Inferior parietal cortex (tissue), 1 donor: ENCODE data around the gene CD63.

Experiments used
- DNase-seq: peaks from one replicate; pipeline ENCODE4 v3.0.0-alpha.2; 2016; ENCODE audit errors: extremely low spot score

CD63 gene

DNA sequence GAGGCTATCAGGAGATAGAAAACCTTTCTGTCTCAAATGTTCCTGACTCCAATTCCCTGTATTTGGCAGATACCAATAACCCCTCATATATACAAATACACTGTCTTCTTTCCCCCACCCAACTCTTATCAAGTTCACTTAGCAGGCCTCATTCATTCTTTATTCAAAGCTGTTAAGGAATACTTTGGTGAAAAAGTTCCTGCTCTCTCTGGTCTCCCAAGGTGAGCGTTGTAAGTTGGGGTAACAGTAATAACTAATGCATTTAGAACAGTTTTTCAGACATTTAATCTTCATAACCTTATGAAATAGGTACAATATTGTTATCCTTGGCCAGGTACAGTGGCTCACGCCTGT, 10.2 kb upstream of the CD63 start:
- DNase-seq = no peak

DNA sequence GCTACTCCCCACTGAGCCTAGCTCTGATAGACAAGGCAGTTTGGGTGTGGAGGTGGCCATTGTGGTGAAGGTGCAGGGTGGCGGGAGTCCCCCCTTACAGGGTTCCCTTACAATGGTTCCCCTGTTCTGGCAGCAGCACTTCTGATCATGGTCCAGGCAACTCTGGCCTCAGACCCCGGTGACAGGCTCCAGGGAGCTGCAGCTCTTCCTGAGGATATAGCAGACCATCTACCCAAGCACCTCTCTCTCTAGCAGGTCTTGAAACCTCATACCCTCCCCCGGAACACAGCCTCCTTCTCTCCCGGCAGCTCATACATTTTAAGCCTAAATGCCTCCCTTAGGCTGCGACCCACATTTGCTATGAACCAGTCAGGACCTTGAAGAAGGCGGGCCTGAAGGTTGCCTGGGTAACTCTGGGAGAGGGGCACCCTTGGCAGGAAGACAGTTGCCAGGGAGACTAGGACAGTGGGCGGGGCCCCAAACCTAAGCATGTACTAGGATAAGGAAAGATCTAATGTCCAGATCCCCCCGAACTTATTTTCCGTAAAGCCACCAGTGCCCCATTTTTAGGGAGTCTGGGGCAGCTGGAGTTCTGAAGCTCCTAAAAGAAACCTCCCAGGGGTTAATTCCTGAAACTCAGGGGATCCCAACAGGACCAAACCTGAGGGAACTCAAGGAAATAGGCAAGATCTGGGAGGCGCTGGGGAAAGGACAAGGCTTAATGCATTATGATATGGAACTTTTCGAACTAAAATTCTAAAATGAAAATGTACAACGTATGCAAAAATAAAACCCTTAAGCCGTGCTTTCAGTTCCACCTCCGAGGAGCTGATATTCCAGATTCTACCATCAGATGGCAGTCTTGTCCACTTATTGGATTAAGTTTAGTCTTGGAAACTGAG, 9.6 kb upstream of the CD63 start:
- peak; percentile 100 for DNase-seq

DNA sequence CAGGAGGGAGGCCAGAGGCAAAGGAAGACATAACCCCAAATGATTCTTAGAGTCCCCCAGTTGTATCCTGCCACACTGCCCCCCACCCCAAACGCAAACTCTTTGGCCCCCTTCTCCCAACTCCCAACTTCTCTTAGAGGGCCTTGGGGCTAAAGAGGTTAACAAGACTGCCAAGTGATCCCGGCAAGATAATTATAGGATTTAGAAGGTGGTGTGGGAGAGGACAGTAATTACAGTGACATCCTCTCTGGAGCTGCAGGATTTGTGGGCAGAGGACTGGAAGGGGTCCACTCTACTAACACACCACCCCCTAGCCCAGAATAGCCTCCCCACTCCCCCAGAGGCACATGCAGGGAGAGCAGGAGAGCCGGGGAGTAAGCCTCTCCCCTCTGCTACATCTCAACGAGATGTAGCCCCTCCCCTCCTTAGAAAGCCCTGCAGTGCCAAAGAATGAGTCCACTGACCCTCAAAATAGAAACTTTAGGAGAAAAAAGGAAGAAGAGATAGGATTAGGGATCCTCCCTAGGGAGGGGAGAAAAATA, 8.8 kb upstream of the CD63 start:
- DNase-seq = no peak

DNA sequence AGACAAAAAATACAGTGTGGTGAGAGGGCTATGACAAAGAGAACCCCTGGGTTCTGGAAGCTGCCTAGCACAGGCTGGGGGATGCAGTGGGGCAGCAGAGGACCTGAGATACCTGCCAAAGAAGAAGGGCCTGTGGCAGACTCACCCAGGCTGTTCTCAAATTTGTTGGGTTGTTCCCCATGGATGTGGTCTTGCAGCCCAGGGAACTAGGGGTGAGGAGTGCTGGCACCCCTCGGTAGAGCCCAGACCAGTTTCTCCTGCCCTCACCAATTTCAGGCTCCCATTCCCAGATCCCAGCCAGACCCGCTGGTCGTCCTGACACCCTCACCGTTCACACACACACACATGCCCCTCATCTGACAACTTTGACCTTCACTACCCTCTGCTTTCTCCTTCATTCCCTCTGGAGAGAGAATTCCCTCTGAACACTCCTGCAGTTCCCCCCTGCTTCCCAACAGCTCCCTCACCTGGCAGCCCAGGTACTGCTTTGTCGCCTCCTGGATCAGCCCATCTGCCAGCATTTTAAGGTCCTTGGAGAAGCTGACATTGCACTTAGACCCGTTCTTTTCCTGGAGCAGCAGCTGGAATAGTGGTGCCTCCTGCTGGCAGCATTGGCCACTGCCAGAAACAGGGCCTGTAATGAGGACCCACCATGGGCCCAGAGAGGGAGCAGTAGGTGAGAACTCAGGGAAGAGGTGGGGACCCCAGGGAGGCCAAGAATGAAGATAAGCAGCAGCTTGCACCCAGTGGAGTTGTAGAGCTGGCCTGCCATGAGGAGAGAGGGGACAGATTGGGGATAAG, 8.2 kb upstream of the CD63 start:
- DNase-seq = peak; percentile 62

DNA sequence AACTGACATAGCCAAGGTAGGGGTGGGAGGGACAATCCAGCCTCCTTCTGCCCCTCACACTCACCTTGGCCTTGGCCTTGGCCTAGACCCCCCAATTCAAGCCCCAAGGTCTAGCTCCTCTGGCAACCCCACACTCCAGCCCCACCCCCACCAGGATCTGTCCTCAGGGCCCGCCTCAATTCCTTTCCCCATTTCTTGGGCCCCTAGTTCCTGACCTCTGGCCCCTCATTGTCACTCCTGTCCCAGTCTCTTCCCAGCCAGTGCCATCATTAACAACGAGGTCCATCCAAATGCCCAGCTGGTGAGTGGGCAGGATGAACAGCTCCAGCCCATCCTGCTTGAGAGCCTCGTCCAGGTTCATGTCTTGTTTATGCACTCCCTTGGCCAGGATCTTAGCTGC, 7.3 kb upstream of the CD63 start:
- no peak for DNase-seq

DNA sequence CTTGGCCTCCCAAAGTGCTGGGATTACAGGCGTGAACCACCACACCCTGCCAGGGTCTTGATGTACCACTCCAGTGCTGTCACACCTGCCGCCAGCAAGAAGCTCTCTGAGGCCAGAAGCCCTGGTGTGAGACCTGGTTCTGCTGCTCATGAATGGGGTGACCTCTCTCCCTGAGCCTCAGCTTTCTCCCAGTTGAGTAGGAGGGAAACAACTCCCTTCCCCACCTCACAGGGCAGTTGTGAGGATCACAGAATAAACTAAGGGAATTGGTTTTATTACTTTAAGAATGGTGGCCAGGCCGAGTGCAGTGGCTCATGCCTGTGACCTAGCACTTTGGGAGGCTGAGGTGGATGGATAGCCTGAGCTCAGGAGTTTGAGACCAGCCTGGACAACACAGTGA, 5.8 kb upstream of the CD63 start:
- no peak for DNase-seq

DNA sequence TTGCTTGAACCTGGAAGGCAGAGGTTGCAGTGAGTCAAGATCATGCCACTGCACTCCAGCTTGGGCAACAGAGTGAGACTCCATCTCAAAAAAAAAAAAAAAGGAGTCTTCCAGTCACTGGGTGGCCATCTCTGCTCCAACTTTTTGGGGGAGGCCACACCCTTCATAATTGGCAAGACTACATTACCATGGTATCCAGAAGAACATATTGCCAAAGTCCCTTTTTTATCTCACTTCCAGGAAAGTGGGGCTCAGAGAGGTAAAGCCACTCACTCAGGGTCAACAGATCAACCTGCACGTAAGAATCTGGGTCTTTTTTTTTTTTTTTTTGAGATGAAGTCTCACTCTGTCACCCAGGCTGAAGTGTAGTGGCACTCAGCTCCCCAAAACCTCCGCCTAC, 5.0 kb upstream of the CD63 start:
- DNase-seq = no peak

DNA sequence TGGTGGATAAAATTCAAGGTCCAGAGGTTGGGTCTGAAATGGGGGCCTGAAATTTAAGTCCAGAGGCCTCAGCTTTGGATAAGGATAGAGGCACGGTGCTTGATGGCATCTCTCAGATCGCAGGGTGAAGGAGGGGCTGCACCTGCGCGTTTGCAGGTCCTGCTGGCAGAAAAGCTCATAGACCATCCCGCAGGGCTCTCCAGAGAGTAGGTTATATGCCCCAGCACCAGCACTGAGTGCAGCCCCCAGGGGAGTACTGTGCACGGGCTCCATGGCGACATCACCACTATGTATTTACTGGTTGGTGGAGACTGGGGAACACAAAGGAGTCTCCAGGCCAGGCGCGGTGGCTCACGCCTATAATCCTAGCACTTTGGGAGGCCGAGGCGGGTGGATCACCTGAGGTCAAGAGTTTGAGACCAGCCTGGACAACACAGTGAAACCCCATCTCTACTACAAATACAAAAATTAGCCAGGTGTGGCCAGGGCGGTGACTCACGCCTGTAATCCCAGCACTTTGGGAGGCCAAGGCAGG, 4.3 kb upstream of the CD63 start:
- no peak for DNase-seq

DNA sequence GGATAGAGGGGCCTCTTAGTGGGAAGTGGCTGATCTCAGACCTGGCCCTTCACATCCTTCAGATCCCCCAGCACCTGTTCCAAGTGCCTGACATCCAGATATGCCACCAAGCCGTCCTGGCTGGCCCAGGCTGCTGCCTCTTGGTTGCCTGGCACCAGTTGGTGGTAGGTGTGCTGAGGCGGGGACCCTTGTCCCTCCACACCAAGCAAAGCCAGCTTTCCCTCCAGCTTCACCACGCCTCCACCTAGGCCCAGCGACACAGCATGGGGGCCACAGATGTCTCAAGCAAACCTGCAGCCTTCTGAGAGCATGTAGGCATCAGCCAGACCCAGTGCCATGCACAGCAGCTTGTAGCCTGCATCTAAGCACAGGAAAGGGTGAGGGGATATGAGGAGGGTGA, 3.5 kb upstream of the CD63 start:
- no peak for DNase-seq

DNA sequence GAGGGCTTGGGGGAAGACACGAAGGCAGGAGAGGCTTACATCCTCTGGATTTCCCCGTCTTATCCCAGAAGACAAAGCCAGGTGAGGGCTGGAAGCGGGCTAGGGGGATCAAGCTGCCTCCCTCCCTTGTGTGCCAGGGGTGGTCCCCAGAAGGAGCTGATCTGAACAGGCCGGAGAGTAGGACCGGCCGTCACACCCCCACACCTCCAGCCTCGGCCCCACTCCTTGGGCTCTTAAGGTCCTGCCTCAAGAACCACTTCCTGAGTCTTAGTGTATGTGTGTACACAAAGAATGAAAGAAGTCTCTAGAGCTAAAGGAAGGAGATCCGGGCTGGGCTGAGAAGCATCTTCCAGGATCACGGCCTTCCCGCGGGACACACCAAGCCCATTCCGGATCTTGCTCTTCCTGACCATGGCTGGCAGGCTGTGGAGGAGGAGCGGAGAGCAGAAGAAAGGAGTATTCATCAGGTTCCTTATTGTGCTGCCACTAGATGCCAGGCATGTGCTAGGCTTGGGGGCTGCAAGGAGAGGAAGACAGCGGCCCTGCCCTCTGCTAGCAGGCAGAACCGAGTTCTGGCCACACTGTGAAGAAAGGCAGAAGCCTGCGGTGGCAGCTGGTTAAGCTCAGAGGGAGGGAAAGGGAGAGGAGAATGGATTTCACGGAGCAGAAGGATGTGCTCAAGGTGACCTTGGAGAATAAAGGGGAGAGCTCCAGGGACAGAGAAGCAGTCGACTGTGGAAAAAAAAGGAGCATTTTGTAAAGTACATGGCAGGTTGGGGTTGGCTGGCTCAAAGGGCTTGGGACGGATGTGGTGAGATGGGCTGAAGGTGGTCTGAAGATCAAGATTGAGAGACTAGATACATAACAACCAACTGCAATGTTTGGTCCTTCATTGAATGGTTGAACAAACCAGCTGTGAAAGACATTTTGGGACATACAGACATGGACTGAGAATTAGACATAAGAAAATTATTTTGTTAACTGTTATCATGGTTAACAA, 1.3 kb upstream of the CD63 start:
- peak; percentile 62 for DNase-seq

DNA sequence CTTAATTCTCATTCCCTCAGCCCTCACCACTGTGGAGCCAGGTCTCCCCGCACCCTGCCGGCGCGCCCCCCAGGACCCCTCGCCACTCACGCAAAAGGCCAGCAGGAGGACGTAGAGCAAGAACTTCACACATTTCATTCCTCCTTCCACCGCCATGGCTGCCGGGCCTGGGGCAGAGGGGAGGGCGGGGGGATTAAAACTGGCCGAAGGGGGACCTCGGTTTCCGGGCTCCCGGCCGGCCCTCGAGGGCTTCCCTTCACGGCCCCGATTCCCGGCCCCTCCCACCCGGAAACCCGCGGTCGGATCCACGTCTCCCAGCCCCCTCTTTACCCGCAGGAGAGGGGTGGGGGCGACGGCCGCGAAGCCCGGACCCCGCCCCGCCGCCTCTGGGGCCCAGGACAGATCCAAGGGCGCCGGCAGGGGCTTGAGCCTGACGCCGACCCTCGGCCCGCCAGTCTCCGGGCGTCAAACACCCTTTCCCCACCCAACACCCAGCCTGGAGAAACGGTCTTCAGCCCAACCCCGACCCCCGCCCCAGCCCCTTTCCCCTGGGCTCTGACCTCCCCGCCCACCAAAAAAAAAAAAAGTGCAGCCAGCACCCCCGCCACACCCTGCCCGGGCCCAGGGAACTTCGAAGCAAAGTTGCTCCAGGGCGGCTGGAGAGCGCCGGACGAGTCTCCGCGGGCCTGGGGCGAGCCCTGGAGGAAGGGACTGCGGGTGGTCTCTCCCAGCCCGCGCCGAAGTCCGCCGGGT, 447 bp downstream of the CD63 start:
- DNase-seq = no peak

DNA sequence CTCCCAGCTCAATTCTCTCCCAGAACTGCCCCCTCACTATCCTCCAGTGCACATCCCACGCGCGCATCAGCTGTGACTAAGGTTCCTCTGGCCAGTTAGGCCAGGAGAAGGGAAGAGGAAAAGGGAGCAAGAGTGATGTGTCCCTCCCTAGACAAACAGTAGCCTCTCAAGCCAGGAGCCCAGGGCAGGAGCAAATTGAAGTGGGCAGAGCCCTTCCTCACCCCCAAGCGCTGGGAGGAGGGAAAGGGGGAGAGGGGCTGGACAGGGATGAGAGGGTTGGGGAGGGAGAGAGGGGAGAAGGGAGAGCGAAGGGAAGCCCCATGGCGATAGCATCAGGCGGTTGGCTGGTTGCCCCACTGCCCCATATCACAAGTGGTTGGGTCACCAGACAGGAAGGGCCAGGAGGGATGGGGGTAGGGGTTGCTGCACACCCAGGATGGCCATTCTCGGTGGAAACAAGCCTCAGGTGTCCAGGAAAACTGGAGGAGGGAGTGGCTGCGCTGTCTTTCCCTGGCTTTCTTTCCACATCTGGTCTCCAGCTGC, 1.1 kb downstream of the CD63 start:
- no peak for DNase-seq

DNA sequence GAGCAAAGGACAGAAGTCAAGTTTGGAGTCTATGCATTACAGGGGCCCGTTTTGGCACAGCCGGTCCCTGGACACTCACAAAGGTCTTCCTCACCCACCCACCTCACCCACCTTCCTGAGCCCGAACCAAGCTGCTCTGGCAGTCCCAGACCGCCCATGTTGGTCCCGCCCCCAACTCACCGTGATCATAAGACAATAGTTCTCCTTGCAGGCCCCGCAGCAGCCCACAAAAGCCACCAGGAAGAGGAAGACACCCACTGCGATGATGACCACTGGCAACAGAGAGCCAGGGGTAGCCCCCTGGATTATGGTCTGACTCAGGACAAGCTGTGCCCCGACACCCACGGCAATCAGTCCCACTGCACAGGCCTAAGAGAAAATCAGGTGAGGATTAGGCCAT, 1.8 kb downstream of the CD63 start:
- no peak for DNase-seq

DNA sequence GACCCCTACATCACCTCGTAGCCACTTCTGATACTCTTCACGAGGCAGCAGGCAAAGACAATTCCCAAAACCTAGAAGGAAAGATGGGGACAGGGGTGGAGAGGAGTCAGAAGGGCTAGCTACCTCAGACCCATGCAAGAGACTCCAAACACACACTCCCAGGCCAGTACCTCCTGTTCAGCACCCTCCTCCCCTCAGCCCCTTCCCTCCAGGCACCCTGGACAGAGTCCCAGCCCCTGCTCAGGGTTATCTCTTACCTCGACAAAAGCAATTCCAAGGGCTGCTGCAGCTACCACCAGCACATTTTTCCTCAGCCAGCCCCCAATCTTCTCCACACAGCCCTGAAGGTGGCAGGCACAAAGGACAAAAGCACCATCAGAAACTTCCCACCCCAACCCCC, 3.3 kb downstream of the CD63 start:
- DNase-seq = no peak

DNA sequence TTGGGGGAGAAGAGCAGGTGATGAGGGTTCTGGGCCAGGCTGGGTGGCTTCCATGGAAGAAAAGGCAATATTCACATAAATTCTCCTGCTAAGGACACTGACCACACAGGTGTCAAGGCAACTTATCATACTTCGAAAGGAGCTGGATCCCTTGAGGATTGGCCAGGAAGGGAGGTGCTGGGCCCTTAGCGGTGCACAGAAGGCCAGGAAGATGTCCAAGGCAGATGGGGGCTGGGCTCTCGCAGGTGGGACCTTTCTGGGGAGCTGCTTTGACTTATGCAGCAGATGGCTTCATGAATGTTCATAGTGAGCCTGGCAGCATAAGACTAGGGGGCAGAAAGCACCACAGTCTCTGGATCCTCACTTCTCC, 3.9 kb downstream of the CD63 start:
- DNase-seq = no peak

DNA sequence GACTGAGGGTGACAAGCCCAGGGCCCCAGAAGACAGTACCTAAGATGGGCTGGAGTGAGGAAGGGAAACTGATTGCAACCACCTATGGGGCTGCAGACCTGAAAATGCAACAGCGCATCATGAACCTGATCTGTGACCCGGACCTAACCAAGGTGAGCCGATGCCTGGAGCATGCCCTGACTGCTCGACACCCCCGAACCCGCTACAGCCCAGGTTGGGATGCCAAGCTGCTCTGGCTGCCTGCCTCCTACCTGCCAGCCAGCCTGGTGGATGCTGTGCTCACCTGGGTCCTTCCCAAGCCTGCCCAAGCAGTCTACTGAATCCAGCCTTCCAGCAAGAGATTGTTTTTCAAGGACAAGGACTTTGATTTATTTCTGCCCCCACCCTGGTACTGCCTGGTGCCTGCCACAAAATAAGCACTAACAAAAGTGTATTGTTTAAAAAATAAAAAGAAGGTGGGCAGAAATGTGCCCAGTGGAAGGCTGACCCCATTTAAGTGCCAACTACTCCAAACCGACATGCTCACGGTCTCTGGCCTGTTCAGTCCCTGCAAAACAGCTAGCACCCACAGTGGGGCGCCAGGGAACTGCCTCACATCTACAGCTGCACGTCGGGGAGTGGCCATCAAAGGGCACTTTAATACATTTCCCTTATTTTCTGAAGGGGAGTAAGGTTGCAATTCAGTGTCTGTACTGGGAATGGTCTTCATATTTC, 4.4 kb downstream of the CD63 start:
- DNase-seq = no peak

DNA sequence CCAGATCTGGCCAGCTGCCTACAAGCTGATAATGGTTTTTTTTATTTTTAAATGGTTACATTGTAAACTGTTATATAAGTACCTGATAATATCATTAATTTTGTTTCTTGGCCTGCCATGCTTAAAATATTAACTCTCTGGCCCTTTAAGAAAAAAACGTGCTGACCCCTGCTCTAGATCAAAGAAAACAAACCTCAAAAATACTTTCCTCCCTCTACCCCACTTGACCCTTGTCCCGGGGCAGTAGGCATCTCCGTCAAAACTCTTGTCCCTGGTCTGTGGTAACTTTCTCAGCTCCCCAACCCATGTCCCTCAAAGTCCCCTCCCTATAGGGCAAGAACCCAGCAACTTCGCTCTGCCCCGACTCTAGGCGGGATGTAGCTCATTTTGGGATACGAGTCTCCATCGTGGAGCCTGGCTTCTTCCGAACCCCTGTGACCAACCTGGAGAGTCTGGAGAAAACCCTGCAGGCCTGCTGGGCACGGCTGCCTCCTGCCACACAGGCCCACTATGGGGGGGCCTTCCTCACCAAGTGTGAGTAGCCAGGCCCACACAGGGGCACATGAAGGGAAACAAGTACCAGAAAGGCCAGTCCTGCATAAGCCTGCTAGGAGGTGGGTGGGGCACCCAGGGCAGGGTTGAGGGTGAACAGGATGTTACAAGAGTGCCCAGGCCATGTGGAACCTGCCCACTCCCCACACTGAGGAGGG, 5.1 kb downstream of the CD63 start:
- DNase-seq = no peak

DNA sequence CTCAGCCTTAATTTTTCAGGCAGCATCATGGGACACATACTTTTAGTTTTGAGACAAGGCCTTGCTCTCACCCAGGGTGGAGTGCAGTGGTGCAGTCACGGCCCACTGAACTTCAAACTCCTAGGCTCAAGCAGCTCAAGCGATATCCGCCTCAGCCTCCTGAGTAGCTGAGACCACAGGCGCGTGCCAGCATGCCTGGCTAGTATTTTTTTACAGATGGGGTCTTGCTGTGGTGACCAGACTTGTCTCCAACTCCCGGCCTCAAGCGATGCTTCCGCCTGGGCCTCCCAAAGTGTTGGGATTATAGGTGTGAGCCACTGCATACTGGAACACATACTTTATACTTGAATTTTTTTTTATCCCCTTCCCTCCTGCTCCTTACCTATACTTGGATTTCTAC, 5.9 kb downstream of the CD63 start:
- DNase-seq = no peak

DNA sequence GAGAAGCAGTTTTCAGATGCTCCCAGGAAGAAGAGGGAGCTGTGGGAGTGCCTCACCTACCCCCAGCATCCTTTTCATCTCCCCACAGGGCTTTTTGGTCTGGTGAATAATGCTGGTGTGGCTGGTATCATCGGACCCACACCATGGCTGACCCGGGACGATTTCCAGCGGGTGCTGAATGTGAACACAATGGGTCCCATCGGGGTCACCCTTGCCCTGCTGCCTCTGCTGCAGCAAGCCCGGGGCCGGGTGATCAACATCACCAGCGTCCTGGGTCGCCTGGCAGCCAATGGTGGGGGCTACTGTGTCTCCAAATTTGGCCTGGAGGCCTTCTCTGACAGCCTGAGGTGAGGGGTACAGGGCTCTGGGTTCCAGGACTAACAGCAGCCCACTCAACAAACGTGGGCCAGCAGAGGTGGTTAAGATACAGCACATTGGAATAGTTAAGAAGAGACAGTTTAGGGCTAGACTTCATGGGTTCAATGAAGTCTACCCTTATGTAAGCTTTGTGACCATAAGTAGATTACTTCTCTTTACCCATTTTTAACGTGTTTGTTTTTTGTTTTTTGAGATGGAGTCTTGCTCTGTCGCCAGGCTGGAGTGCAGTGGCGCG, 7.1 kb downstream of the CD63 start:
- DNase-seq = no peak
